ENCODE measurements around the gene GRM7.

GRM7 gene

GRCh38 chr3:7760718-7761117 is 899.8 kb downstream of the GRM7 start:
- no peak for DNase-seq (ENCODE audit: low read depth in 1 of 2, low spot score in 1 of 2)

GRCh38 chr3:7764115-7764514 is 903.2 kb downstream of the GRM7 start:
- DNase-seq (ENCODE audit: low read depth in 1 of 2, low spot score in 1 of 2) = no peak

GRCh38 chr3:7766530-7766929 is 905.6 kb downstream of the GRM7 start:
- DNase-seq (ENCODE audit: low read depth in 1 of 2, low spot score in 1 of 2) = no peak

- DNase-seq (ENCODE audit: low read depth in 1 of 2, low spot score in 1 of 2) = no peak
Observed at GRCh38 chr3:7779331-7779730, 918.4 kb downstream of the GRM7 start.

GRCh38 chr3:7781395-7781794 is 920.5 kb downstream of the GRM7 start:
- DNase-seq (ENCODE audit: low read depth in 1 of 2, low spot score in 1 of 2) = no peak

GRCh38 chr3:7787871-7788828 is 927.2 kb downstream of the GRM7 start:
- DNase-seq (ENCODE audit: low read depth in 1 of 2, low spot score in 1 of 2) = no peak

GRCh38 chr3:7788881-7789280 is 928.0 kb downstream of the GRM7 start:
- no peak for DNase-seq (ENCODE audit: low read depth in 1 of 2, low spot score in 1 of 2)

GRCh38 chr3:7789324-7789723 is 928.4 kb downstream of the GRM7 start:
- DNase-seq (ENCODE audit: low read depth in 1 of 2, low spot score in 1 of 2) = no peak

GRCh38 chr3:7790141-7790540 is 929.2 kb downstream of the GRM7 start:
- no peak for DNase-seq (ENCODE audit: low read depth in 1 of 2, low spot score in 1 of 2)

All from activated T-helper 1 cell treated with anti-CD3 and anti-CD28 coated beads, Interleukin-2, amount 50 U/mL, for 16 hours (primary cell).